SK-N-SH (cell line): ENCODE measurements around the gene CCN5. TPM values are rescaled to one million over a fixed set of nuclear protein-coding genes. Genes with fewer than 3 reads are reported as not detected.

Source experiments
- CTCF ChIA-PET: fragments of 300-600, 350-600 bp; formaldehyde crosslinking; extraction: SDS; loops from one replicate; lab custom pipeline; 2021; lab: Yijun Ruan, JAX
- POLR2A ChIA-PET: fragments of 350-600 bp; sonication (Branson Sonifier 250); formaldehyde crosslinking; extraction: SDS; loops from one replicate; lab custom pipeline; 2020; ENCODE audit warnings: antibody characterized with exemption, inconsistent platforms; lab: Yijun Ruan, JAX
- DNase-seq: peaks from one replicate; pipeline ENCODE4 v3.0.0; 2012
- H2AFZ ChIP-seq: fragments of 200-600 bp; sonication (generic); 2 replicates; pipeline ENCODE4 v1.8.1; 2016; ENCODE audit warnings: antibody characterized with exemption, mild to moderate bottlenecking, low read depth
- H3F3A ChIP-seq: fragments of 200-600 bp; sonication (generic); replicated peaks from 2 replicates; pipeline ENCODE3; 2016; ENCODE audit warnings: antibody characterized with exemption, mild to moderate bottlenecking; ENCODE audit not compliant: insufficient read depth
- H3K27ac ChIP-seq, 2 experiments: fragments of 200-500 bp in 1 of 2; fragments of 200-600 bp in 1 of 2; sonication (Bioruptor generic) in 1 of 2; sonication (generic), shearing (Covaris generic) in 1 of 2; 2 replicates each; pipeline versions ENCODE4 v1.5.1 to v1.6.1; 2014 to 2016; ENCODE audit warnings: low read depth in 2 of 2, inconsistent platforms in 1 of 2, low read length in 1 of 2, mild to moderate bottlenecking in 1 of 2, mixed read lengths in 1 of 2
- H3K27me3 ChIP-seq: fragments of 200-600 bp; sonication (generic), shearing (Covaris generic); 2 replicates; pipeline ENCODE4 v1.6.1; 2016; ENCODE audit warnings: mixed run types; ENCODE audit not compliant: insufficient read depth
- H3K36me3 ChIP-seq, 2 experiments: fragments of 200-500 bp in 1 of 2; fragments of 200-600 bp in 1 of 2; sonication (Bioruptor generic) in 1 of 2; sonication (generic) in 1 of 2; replicated peaks in 1 of 2; 2 replicates each; pipeline versions ENCODE3 to v1.5.1; 2014 to 2016; ENCODE audit warnings: low read length in 1 of 2, mild to moderate bottlenecking in 1 of 2; ENCODE audit not compliant: insufficient read depth in 2 of 2, control insufficient read depth in 1 of 2
- H3K4me1 ChIP-seq, 2 experiments: fragments of 200-500 bp in 1 of 2; fragments of 200-600 bp in 1 of 2; sonication (Bioruptor generic) in 1 of 2; sonication (generic), shearing (Covaris generic) in 1 of 2; 2 replicates each; pipeline versions ENCODE4 v1.5.1 to v1.6.1; 2014 to 2016; ENCODE audit warnings: low read depth in 1 of 2, low read length in 1 of 2, mixed run types in 1 of 2; ENCODE audit not compliant: insufficient read depth in 2 of 2, control insufficient read depth in 1 of 2
- H3K4me2 ChIP-seq: fragments of 200-600 bp; sonication (generic), shearing (Covaris generic); 2 replicates; pipeline ENCODE4 v1.6.1; 2017; ENCODE audit warnings: mixed run types
- H3K4me3 ChIP-seq, 2 experiments: fragments of 200-500 bp in 1 of 2; fragments of 200-600 bp in 1 of 2; sonication (Bioruptor generic) in 1 of 2; sonication (generic), shearing (Covaris generic) in 1 of 2; 2 replicates each; pipeline versions ENCODE4 v1.5.1 to v1.8.1; 2014 to 2016; ENCODE audit warnings: low read depth in 2 of 2, inconsistent platforms in 1 of 2, low read length in 1 of 2, mild to moderate bottlenecking in 1 of 2, mixed read lengths in 1 of 2, moderate library complexity in 1 of 2
- H3K79me2 ChIP-seq: fragments of 200-600 bp; sonication (generic); 2 replicates; pipeline ENCODE4 v1.8.1; 2017; ENCODE audit warnings: mild to moderate bottlenecking; ENCODE audit not compliant: insufficient read depth
- H3K9ac ChIP-seq: fragments of 200-600 bp; sonication (generic); 2 replicates; pipeline ENCODE4 v1.6.1; 2017; ENCODE audit warnings: mixed run types
- H3K9me2 ChIP-seq: fragments of 200-600 bp; sonication (generic); 2 replicates; pipeline ENCODE4 v1.6.1; 2017; ENCODE audit warnings: mixed run types
- H3K9me3 ChIP-seq: fragments of 200-600 bp; sonication (generic); 2 replicates; pipeline ENCODE4 v1.6.1; 2017; ENCODE audit warnings: mixed run types, mild to moderate bottlenecking, moderate library complexity
- H4K20me1 ChIP-seq: fragments of 200-600 bp; sonication (generic); 2 replicates; pipeline ENCODE4 v1.6.1; 2017; ENCODE audit warnings: mild to moderate bottlenecking, mixed run types; ENCODE audit not compliant: insufficient read depth
- CHD2 ChIP-seq: fragments of 150-350 bp; IDR thresholded peaks from 2 replicates; pipeline ENCODE4 v1.6.1; 2018; ENCODE audit warnings: low read length; ENCODE audit not compliant: partially characterized antibody
- ELF1 ChIP-seq: IDR thresholded peaks from 2 replicates; pipeline ENCODE4 v1.4.0; 2012
- FOSL2 ChIP-seq: IDR thresholded peaks from 2 replicates; pipeline ENCODE4 v1.4.0; 2012; ENCODE audit warnings: low read depth, mild to moderate bottlenecking, moderate library complexity, borderline replicate concordance
- FOXM1 ChIP-seq: IDR thresholded peaks from 2 replicates; pipeline ENCODE4 v1.4.0; 2012; ENCODE audit warnings: low read depth, mild to moderate bottlenecking
- IRF3 ChIP-seq: fragments of 150-350 bp; IDR thresholded peaks from 2 replicates; pipeline ENCODE4 v1.6.1; 2016; ENCODE audit warnings: mild to moderate bottlenecking, low read depth, low read length
- JUND ChIP-seq: IDR thresholded peaks from 2 replicates; pipeline ENCODE4 v1.4.0; 2012
- MXI1 ChIP-seq: IDR thresholded peaks from 2 replicates; pipeline ENCODE4 v1.6.1; 2012; ENCODE audit warnings: mild to moderate bottlenecking, low read depth, low read length, improper control_type of control experiment
- NFIC ChIP-seq: IDR thresholded peaks from 2 replicates; pipeline ENCODE4 v1.4.0; 2012; ENCODE audit warnings: borderline replicate concordance
- NRF1 ChIP-seq: IDR thresholded peaks from 2 replicates; pipeline ENCODE4 v1.6.1; 2012; ENCODE audit warnings: low read depth, mild to moderate bottlenecking, low read length
- RAD21 ChIP-seq: IDR thresholded peaks from 2 replicates; pipeline ENCODE4 v1.6.1; 2012; ENCODE audit warnings: mild to moderate bottlenecking, low read length
- RCOR1 ChIP-seq: fragments of 150-350 bp; IDR thresholded peaks from 2 replicates; pipeline ENCODE4 v1.6.1; 2017; ENCODE audit warnings: antibody characterized with exemption, low read length
- RXRA ChIP-seq: IDR thresholded peaks from 2 replicates; pipeline ENCODE4 v1.4.0; 2012; ENCODE audit warnings: low read depth, mild to moderate bottlenecking, borderline replicate concordance
- USF1 ChIP-seq: IDR thresholded peaks from 2 replicates; pipeline ENCODE4 v1.4.0; 2012; ENCODE audit warnings: low read depth, borderline replicate concordance
- YY1 ChIP-seq: IDR thresholded peaks from 2 replicates; pipeline ENCODE4 v1.4.0; 2012; ENCODE audit warnings: low read depth, mild to moderate bottlenecking
- ZBTB33 ChIP-seq: IDR thresholded peaks from 2 replicates; pipeline ENCODE4 v1.4.0; 2012; ENCODE audit warnings: low read depth, borderline replicate concordance
- WGBS: methylation state at CpG from one replicate; pipeline ENCODE4 v1.1.6; 2017; ENCODE audit warnings: low lambda C conversion rate; 5-methylcytosine and 5-hydroxymethylcytosine counted together
- polyA plus RNA-seq, 3 experiments: library from polyadenylated mRNA; depleted of rRNA; stranded (reverse); fragments of >200 nt; gene quantifications; 2 replicates each; pipeline ENCODE4 v1.2.3, GENCODE V29; 2012
- TF ChIP-seq, protein P1 (sequence below): IDR thresholded peaks from 2 replicates; pipeline ENCODE4 v1.6.1; 2012; ENCODE audit warnings: mild to moderate bottlenecking, low read depth, low read length, moderate library complexity
- TF ChIP-seq, protein P2 (sequence below): IDR thresholded peaks from 2 replicates; pipeline ENCODE4 v1.4.0; 2012; ENCODE audit warnings: low read depth
- TF ChIP-seq, protein P3 (sequence below): fragments of 200-600 bp; sonication (generic); IDR thresholded peaks from 2 replicates; pipeline ENCODE4 v1.6.1; 2017; ENCODE audit warnings: antibody characterized with exemption, mild to moderate bottlenecking, moderate library complexity

The CCN5 gene
- polyA plus RNA-seq, 1 of the 3 experiments (the other 2 are of a cell fraction), result 0.05 TPM

GRCh38 chr20:44730441-44730840, 15.3 kb downstream of the CCN5 start (continued):
- TF ChIP-seq USF1 (no peak), YY1 (no peak), FOXM1 (no peak), IRF3 (no peak), ELF1 (no peak), NFIC (peak; percentile 91), RAD21 (no peak), CHD2 (no peak), JUND (peak; percentile 76), FOSL2 (peak; percentile 88), MXI1 (no peak)
- TF ChIP-seq, protein P1, sequence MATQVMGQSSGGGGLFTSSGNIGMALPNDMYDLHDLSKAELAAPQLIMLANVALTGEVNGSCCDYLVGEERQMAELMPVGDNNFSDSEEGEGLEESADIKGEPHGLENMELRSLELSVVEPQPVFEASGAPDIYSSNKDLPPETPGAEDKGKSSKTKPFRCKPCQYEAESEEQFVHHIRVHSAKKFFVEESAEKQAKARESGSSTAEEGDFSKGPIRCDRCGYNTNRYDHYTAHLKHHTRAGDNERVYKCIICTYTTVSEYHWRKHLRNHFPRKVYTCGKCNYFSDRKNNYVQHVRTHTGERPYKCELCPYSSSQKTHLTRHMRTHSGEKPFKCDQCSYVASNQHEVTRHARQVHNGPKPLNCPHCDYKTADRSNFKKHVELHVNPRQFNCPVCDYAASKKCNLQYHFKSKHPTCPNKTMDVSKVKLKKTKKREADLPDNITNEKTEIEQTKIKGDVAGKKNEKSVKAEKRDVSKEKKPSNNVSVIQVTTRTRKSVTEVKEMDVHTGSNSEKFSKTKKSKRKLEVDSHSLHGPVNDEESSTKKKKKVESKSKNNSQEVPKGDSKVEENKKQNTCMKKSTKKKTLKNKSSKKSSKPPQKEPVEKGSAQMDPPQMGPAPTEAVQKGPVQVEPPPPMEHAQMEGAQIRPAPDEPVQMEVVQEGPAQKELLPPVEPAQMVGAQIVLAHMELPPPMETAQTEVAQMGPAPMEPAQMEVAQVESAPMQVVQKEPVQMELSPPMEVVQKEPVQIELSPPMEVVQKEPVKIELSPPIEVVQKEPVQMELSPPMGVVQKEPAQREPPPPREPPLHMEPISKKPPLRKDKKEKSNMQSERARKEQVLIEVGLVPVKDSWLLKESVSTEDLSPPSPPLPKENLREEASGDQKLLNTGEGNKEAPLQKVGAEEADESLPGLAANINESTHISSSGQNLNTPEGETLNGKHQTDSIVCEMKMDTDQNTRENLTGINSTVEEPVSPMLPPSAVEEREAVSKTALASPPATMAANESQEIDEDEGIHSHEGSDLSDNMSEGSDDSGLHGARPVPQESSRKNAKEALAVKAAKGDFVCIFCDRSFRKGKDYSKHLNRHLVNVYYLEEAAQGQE, result no peak
- TF ChIP-seq, protein P2, sequence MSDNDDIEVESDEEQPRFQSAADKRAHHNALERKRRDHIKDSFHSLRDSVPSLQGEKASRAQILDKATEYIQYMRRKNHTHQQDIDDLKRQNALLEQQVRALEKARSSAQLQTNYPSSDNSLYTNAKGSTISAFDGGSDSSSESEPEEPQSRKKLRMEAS, result 0 out of 2 replicates have a peak, but pooled peaks have one; percentile 26
- TF ChIP-seq, protein P3, sequence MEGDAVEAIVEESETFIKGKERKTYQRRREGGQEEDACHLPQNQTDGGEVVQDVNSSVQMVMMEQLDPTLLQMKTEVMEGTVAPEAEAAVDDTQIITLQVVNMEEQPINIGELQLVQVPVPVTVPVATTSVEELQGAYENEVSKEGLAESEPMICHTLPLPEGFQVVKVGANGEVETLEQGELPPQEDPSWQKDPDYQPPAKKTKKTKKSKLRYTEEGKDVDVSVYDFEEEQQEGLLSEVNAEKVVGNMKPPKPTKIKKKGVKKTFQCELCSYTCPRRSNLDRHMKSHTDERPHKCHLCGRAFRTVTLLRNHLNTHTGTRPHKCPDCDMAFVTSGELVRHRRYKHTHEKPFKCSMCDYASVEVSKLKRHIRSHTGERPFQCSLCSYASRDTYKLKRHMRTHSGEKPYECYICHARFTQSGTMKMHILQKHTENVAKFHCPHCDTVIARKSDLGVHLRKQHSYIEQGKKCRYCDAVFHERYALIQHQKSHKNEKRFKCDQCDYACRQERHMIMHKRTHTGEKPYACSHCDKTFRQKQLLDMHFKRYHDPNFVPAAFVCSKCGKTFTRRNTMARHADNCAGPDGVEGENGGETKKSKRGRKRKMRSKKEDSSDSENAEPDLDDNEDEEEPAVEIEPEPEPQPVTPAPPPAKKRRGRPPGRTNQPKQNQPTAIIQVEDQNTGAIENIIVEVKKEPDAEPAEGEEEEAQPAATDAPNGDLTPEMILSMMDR, result no peak
- TF ChIP-seq, all 33 proteins: peak for 10

DNA sequence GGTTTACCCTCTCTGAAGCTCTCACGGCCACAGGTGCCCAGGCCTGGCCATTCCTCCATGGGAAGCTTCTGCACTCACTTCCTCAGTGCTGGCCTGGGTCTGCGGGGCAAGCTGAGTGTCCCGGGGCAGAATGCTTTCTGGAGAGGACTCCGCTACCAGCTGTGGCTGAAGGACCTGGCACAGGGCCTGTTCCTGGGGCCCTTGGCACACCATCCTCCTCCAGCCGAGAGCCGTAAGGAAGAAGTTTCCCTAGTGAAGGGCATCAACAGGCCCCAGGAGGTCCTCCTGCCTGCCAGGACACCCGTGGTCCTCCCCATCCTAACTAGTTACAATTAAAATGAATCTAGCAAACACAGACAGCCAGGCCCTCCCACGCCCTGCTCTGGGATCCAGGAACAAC, 16.5 kb downstream of the CCN5 start:
- Histone ChIP-seq H3K27ac (no peak overlapping the region), H3K4me1 (peaks cover 21 to 22% of the 10 kb centered on the region in 2 experiments), H3K4me3 (no peak overlapping the region), H3K79me2 (no peaks in the 10 kb centered on the region), H3K9ac (no peak overlapping the region), H3K9me2 (no peaks in the 10 kb centered on the region), H3K9me3 (no peaks in the 10 kb centered on the region), H3F3A (peaks cover 21% of the 10 kb centered on the region), H3K4me2 (no peak overlapping the region), H3K27me3 (no peaks in the 10 kb centered on the region), H3K36me3 (no peaks in the 10 kb centered on the region), H2AFZ (no peak overlapping the region), H4K20me1 (no peaks in the 10 kb centered on the region)
- POLR2A ChIA-PET, result no interaction called here
- DNase-seq, result no peak
- CTCF ChIA-PET, result interaction anchor here (0.6 to 9.0 kb wide), 6 partner anchors 8 to 259 kb away, joined by 3 to 183 read pairs (median 12); partner anchors contain the start of gene CCN5
- WGBS, result 90% methylated on average over 2 of the region's 8 CpGs
- TF ChIP-seq MXI1, result no peak
- no peak for TF ChIP-seq RXRA
- TF ChIP-seq NRF1, result no peak
- no peak for TF ChIP-seq ZBTB33
- TF ChIP-seq RAD21, result no peak
- no peak for TF ChIP-seq ELF1
- TF ChIP-seq RCOR1, result no peak
- TF ChIP-seq, protein P1, result no peak
